Measurements from ENCODE around the gene NPHP1.
"Not testable (repeated sequence)": the region's sequence is repeated elsewhere in the genome, so short reads cannot be mapped to it uniquely, and the experiment has no call there.

Gene NPHP1

DNA sequence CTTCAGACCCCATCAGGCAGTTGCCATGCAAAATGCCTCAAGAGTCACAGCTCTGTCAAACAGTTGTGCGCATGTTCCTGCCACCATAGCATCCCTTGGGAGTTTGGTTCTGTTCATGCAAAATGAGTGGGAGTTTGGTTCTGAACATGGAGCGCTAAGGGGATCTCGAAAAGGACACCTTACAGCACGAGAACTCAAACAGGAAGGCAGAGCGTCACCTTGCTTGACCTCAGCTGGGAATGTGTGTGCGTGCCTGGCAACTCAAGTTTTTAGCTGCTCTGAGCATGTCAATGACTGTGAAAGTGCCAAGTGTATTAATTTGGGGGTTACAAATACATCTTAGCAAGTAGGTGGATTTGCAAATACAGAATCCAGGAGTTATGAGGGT, 105.8 kb downstream of the NPHP1 start:
- no peak overlapping the region for H3K27ac ChIP-seq (ENCODE audit: low read length)

DNA sequence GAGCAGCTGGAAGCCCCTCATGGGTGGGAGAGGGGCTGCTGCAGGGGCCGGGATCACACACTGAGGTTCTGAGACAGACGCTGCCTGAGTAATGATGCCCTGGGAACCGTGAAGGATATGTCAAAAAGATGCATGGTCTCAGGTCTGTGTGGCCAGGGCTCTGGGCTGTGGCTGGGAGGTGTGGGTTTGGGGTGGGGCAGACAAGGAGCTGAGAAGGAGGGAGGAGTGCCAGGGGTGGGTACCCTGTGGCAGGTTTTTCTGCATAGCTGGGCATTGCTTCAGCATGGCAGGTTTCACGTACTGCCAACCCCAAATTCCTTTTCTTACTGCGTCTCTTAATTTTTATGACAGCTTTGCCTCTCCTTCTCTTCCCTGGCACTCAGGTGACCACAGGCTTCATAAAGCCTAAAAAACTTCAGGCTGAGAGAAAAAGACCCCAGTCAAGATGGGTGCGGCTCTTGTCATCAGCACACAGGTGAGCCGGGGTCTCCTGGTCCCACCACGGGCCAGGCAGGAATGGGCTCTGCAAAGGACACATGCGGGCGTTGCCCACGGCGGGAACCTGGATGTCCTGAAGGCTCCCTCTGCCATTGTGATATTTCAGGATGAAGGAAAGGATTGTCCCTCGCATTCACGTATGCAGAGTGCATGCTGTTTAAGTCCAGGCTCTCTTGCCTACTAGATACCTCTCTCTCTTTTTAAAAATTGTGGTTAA, 107.2 kb downstream of the NPHP1 start:
- Histone ChIP-seq H3K36me3 (ENCODE audit: control insufficient read depth, low read depth, low read length) (no peaks in the 10 kb centered on the region), H3K9me3 (ENCODE audit: control insufficient read depth, low read depth, low read length) (no peaks in the 10 kb centered on the region), H3K9ac (ENCODE audit: low read length) (no peak overlapping the region), H3K4me1 (ENCODE audit: control insufficient read depth, low read depth, low read length) (no peaks in the 10 kb centered on the region), H3K27ac (ENCODE audit: low read length) (no peak overlapping the region), H3K4me3 (ENCODE audit: low read length) (no peak overlapping the region), H3K27me3 (ENCODE audit: control insufficient read depth, insufficient read depth, low read length) (no peaks in the 10 kb centered on the region)

More for the DNA sequence above, 105.8 kb downstream of the NPHP1 start:
- H3K9ac ChIP-seq (ENCODE audit: low read length) = no peak overlapping the region
- no peak overlapping the region for H3K4me3 ChIP-seq (ENCODE audit: low read length)
- H3K27me3 ChIP-seq (ENCODE audit: control insufficient read depth, insufficient read depth, low read length) = no peaks in the 10 kb centered on the region
- H3K36me3 ChIP-seq (ENCODE audit: control insufficient read depth, low read depth, low read length) = no peaks in the 10 kb centered on the region
- no peaks in the 10 kb centered on the region for H3K4me1 ChIP-seq (ENCODE audit: control insufficient read depth, low read depth, low read length)
- no peaks in the 10 kb centered on the region for H3K9me3 ChIP-seq (ENCODE audit: control insufficient read depth, low read depth, low read length)

DNA sequence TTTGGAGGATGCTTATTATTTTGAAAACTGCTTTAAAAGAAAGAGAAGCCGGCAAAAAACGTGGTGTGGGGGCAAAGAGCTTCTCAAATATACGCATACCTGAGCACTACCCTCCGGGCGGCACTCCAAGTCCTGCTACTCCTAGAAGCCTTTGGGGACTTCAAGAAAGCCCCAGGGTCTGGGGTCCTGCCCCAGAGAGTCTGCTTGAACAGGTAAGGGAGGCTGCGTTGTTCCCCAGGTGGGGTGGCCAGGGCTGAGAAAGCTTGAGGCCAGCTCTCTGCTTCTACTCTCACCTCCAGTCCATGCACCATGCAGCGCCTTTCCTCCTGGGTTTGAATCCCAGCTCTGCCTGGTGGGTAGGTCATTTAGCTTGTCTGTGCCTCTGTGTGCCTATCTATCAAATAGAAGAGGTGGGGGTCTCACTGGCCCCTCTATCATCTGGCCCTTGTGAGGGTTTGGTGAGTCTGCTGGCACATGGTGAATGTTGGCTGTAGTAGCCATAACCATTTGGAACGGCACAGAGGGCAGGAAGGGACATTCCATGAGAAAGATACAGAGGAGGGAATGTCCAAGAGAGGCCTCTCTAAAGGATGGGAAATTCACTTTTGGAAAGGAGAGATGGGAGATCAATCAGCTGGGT, 108.7 kb downstream of the NPHP1 start:
- no peak overlapping the region for H3K27ac ChIP-seq (ENCODE audit: low read length)
- no peaks in the 10 kb centered on the region for H3K9me3 ChIP-seq (ENCODE audit: control insufficient read depth, low read depth, low read length)
- no peak overlapping the region for H3K4me3 ChIP-seq (ENCODE audit: low read length)
- H3K27me3 ChIP-seq (ENCODE audit: control insufficient read depth, insufficient read depth, low read length) = no peaks in the 10 kb centered on the region
- H3K9ac ChIP-seq (ENCODE audit: low read length) = no peak overlapping the region
- H3K36me3 ChIP-seq (ENCODE audit: control insufficient read depth, low read depth, low read length) = no peaks in the 10 kb centered on the region
- H3K4me1 ChIP-seq (ENCODE audit: control insufficient read depth, low read depth, low read length) = no peaks in the 10 kb centered on the region

DNA sequence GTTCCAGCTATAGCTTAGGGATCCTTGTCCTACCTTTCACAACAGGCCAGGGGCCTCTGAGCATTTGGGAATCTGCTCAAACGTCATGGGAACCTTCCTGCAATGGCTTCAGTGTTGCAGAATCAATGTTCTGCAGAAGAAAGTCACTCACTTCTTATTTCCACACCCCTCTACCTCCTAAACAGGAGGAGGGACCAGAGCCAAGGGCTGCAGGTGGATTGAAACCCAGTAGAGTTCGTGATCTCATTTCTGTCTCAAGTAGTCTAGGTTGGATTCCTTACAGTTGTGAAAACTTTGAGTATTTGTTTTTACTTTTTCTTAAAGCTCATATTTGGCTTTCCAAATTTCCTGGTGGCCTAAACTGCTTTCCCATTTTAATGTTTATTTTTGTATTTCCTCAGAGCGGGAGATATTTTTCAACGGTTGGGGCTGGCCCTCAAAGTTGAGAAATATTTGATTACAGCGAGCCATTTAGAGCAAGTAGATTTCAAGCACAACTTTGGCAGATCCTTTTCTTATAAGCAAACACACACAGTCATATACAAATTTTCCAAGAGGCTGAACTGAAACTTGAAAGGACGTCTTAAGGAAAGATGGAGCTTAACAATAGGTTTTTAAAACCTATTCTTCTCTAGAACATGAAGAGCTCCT, 109.8 kb downstream of the NPHP1 start:
- not testable (repeated sequence) for H3K9ac ChIP-seq (ENCODE audit: low read length); H3K27ac ChIP-seq (ENCODE audit: low read length)

DNA sequence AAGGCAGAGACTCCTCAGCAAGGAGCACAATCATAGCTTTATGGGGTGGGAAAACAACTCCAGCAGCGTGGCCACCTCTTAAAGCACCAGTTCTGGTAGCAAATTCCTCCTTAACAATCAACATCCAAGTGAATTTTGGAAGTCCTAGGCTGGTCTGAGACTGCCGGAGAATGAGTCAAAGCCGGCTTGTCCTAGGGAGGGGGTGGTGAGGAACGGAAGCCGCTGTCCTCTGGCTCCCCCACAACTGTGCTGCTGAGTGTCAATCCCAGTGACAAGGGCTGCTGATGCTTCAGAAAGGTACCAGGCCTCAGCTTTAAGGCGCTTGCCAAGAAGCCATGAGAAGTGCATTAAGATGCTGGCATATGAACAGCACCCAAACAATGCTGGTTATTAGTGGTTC, 110.9 kb downstream of the NPHP1 start:
- not testable (repeated sequence) for H3K9me3 ChIP-seq (ENCODE audit: control insufficient read depth, low read depth, low read length); H3K4me1 ChIP-seq (ENCODE audit: control insufficient read depth, low read depth, low read length); H3K9ac ChIP-seq (ENCODE audit: low read length); H3K36me3 ChIP-seq (ENCODE audit: control insufficient read depth, low read depth, low read length); H3K4me3 ChIP-seq (ENCODE audit: low read length); H3K27me3 ChIP-seq (ENCODE audit: control insufficient read depth, insufficient read depth, low read length); H3K27ac ChIP-seq (ENCODE audit: low read length)

More for the DNA sequence above, 109.8 kb downstream of the NPHP1 start:
- not testable (repeated sequence) for H3K4me3 ChIP-seq (ENCODE audit: low read length); H3K4me1 ChIP-seq (ENCODE audit: control insufficient read depth, low read depth, low read length); H3K36me3 ChIP-seq (ENCODE audit: control insufficient read depth, low read depth, low read length); H3K27me3 ChIP-seq (ENCODE audit: control insufficient read depth, insufficient read depth, low read length); H3K9me3 ChIP-seq (ENCODE audit: control insufficient read depth, low read depth, low read length)

DNA sequence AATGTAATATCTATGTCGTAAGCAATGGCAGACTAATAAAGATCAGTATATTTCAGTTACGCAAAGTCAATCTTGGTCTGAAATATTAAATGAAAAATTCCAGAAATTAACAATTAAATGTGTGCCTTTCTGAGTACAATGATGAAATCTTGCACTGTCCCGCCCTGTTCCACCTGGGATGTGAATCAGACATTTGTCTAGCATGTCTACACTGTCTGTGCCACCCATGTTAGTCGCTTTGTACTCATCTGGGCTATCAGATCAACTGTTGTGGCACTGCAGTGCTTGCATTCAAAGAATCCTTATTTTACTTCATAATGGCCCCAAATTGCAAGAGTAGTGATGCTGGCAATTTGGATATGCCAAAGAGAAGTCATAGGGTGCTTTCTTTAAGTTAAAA, 114.6 kb downstream of the NPHP1 start:
- not testable (repeated sequence) for H3K36me3 ChIP-seq (ENCODE audit: control insufficient read depth, low read depth, low read length); H3K27ac ChIP-seq (ENCODE audit: low read length); H3K4me1 ChIP-seq (ENCODE audit: control insufficient read depth, low read depth, low read length); H3K4me3 ChIP-seq (ENCODE audit: low read length); H3K9ac ChIP-seq (ENCODE audit: low read length); H3K27me3 ChIP-seq (ENCODE audit: control insufficient read depth, insufficient read depth, low read length); H3K9me3 ChIP-seq (ENCODE audit: control insufficient read depth, low read depth, low read length)

DNA sequence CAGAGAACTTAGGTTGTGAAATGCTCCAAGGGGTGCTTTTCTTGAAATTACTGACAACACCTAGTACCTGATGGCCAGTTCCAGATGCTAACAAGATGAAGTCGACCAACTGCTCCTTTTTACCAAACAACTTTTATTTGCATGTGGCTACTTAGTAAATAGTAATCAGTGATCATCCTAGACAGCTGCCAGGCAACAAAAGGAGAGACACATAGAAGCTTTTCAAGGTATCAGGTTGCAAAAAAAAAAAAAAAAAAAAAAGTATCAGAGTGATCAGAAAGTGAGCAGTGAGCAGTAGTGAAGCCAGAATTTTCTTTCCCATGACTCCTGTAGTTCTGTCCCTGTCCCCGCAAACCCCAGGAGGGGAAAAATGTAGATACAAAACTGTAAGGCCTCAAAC, 121.1 kb downstream of the NPHP1 start:
- H3K9ac ChIP-seq (ENCODE audit: low read length); H3K36me3 ChIP-seq (ENCODE audit: control insufficient read depth, low read depth, low read length); H3K27ac ChIP-seq (ENCODE audit: low read length); H3K9me3 ChIP-seq (ENCODE audit: control insufficient read depth, low read depth, low read length); H3K4me1 ChIP-seq (ENCODE audit: control insufficient read depth, low read depth, low read length); H3K27me3 ChIP-seq (ENCODE audit: control insufficient read depth, insufficient read depth, low read length); H3K4me3 ChIP-seq (ENCODE audit: low read length): not testable (repeated sequence)

DNA sequence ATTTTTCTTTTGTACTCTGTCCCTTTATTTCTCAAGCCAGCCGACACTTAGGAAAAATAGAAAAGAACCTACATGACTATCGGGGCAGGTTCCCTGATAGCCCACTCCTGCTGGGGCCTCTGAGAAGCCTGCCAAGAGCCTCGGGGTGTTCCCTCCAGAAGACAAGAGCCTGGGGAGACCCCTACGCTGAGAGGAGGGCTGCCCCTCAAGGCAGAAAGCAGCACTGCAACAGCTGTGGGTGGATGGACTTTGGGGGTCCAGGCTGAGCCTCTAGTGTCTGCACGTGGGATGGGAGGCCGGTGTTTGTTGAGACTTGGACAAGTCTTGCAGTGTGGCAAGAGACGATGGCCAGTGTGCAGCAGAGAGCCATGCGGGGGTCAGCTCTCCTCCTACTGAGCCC, 121.7 kb downstream of the NPHP1 start:
- not testable (repeated sequence) for H3K36me3 ChIP-seq (ENCODE audit: control insufficient read depth, low read depth, low read length); H3K9ac ChIP-seq (ENCODE audit: low read length); H3K27ac ChIP-seq (ENCODE audit: low read length); H3K4me1 ChIP-seq (ENCODE audit: control insufficient read depth, low read depth, low read length); H3K4me3 ChIP-seq (ENCODE audit: low read length); H3K27me3 ChIP-seq (ENCODE audit: control insufficient read depth, insufficient read depth, low read length); H3K9me3 ChIP-seq (ENCODE audit: control insufficient read depth, low read depth, low read length)

DNA sequence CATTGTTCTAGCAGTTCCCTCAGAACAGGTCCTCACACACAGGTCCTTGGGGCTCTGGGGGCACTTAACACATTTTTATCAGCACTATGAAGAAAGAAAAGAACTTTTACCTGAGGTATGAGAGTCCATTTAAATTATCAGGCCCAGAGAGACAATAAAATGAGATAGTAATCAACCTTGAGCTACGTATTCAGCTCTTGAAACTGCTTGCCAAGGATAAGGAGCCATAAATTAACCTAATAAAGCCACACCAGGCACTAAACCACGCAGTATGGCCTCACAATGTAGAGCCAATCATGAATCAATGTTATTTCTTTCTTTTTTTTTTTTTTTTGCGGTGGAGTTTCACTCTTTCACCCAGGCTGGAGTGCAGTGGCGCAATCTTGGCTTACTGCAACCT, 126.7 kb downstream of the NPHP1 start:
- not testable (repeated sequence) for H3K9me3 ChIP-seq (ENCODE audit: control insufficient read depth, low read depth, low read length); H3K36me3 ChIP-seq (ENCODE audit: control insufficient read depth, low read depth, low read length); H3K4me3 ChIP-seq (ENCODE audit: low read length); H3K27me3 ChIP-seq (ENCODE audit: control insufficient read depth, insufficient read depth, low read length); H3K9ac ChIP-seq (ENCODE audit: low read length); H3K4me1 ChIP-seq (ENCODE audit: control insufficient read depth, low read depth, low read length); H3K27ac ChIP-seq (ENCODE audit: low read length)

DNA sequence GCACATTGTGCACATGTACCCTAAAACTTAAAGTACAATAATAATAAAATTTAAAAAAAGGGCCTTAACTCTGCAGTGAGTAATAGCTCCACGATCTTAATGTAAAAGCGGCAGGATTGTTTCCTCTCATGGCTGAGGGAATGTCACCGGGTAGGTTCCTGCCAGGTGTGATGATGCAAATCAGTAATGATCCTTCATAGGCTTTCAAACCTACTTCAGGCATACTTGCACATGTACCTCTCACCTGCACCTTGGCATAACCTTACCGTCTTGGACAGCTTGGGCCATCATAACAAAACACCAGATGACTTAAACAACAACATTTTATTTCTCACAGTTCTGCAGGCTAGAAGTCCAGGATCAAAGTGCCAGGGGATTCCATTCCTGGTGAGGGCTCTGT, 128.9 kb downstream of the NPHP1 start:
- H3K36me3 ChIP-seq (ENCODE audit: control insufficient read depth, low read depth, low read length); H3K27me3 ChIP-seq (ENCODE audit: control insufficient read depth, insufficient read depth, low read length); H3K9me3 ChIP-seq (ENCODE audit: control insufficient read depth, low read depth, low read length); H3K9ac ChIP-seq (ENCODE audit: low read length); H3K27ac ChIP-seq (ENCODE audit: low read length); H3K4me1 ChIP-seq (ENCODE audit: control insufficient read depth, low read depth, low read length); H3K4me3 ChIP-seq (ENCODE audit: low read length): not testable (repeated sequence)

Data from iPS-18a (cell line).